ENCODE measurements around the gene IL34.
"Not testable (repeated sequence)": the region's sequence is repeated elsewhere in the genome, so short reads cannot be mapped to it uniquely, and the experiment has no call there.

Gene IL34

GRCh38 chr16:70646260-70647241, at the start of gene IL34:
Gene IL34, plus strand, starts transcription at chr16:70646559. Its CDS starts 389 bp downstream, at chr16:70646948.
- no peak for DNase-seq (ENCODE audit: low read depth)

- DNase-seq (ENCODE audit: low read depth): no peak
Observed at GRCh38 chr16:70597135-70597835, 49.1 kb upstream of the IL34 start.

GRCh38 chr16:70598937-70599503, 47.3 kb upstream of the IL34 start:
- DNase-seq (ENCODE audit: low read depth): no peak

- no peak for DNase-seq (ENCODE audit: low read depth)
Observed at GRCh38 chr16:70600730-70601129, 45.6 kb upstream of the IL34 start.

GRCh38 chr16:70601576-70602575, 44.5 kb upstream of the IL34 start:
- DNase-seq (ENCODE audit: low read depth): no peak

GRCh38 chr16:70602831-70603230, 43.5 kb upstream of the IL34 start:
- no peak for DNase-seq (ENCODE audit: low read depth)

GRCh38 chr16:70604407-70605282, 41.7 kb upstream of the IL34 start:
- DNase-seq (ENCODE audit: low read depth): no peak

- no peak for DNase-seq (ENCODE audit: low read depth)
Observed at GRCh38 chr16:70605283-70605657, 41.1 kb upstream of the IL34 start.

GRCh38 chr16:70608521-70608920, 37.8 kb upstream of the IL34 start:
- no peak for DNase-seq (ENCODE audit: low read depth)

GRCh38 chr16:70610273-70611223, 35.8 kb upstream of the IL34 start:
- DNase-seq (ENCODE audit: low read depth): no peak

- DNase-seq (ENCODE audit: low read depth): no peak
Observed at GRCh38 chr16:70611224-70611598, 35.1 kb upstream of the IL34 start.

- no peak for DNase-seq (ENCODE audit: low read depth)
Observed at GRCh38 chr16:70611785-70612303, 34.5 kb upstream of the IL34 start.

- no peak for DNase-seq (ENCODE audit: low read depth)
Observed at GRCh38 chr16:70612931-70613330, 33.4 kb upstream of the IL34 start.

GRCh38 chr16:70614208-70614951, 32.0 kb upstream of the IL34 start:
- no peak for DNase-seq (ENCODE audit: low read depth)

GRCh38 chr16:70615945-70616344, 30.4 kb upstream of the IL34 start:
- DNase-seq (ENCODE audit: low read depth): no peak

GRCh38 chr16:70621864-70622263, 24.5 kb upstream of the IL34 start:
- DNase-seq (ENCODE audit: low read depth): not testable (repeated sequence)

- no peak for DNase-seq (ENCODE audit: low read depth)
Observed at GRCh38 chr16:70627696-70628095, 18.7 kb upstream of the IL34 start.

GRCh38 chr16:70630960-70631745, 15.2 kb upstream of the IL34 start:
- no peak for DNase-seq (ENCODE audit: low read depth)

Measured in stimulated activated CD8-positive, alpha-beta memory T cell treated with anti-CD3 and anti-CD28 coated beads, Interleukin-4, amount 100 ng/mL, for 24 hours (primary cell).